Loucy (cell line): Measurements from ENCODE around the gene BORCS6.

ENCODE experiments used
- H2AFZ ChIP-seq: fragments of 200-600 bp; sonication (generic); 2 replicates; pipeline ENCODE4 v1.6.0; 2016; ENCODE audit warnings: antibody characterized with exemption, mild to moderate bottlenecking, low read length, moderate library complexity
- H3F3A ChIP-seq: fragments of 200-600 bp; 2 replicates; pipeline ENCODE4 v1.6.0; 2016; ENCODE audit warnings: antibody characterized with exemption, low read depth, mild to moderate bottlenecking
- H3K27me3 ChIP-seq: fragments of 200-600 bp; sonication (generic); 2 replicates; pipeline ENCODE4 v1.6.1; 2014; ENCODE audit warnings: low read length, mild to moderate bottlenecking; ENCODE audit not compliant: insufficient read depth, poor library complexity, severe bottlenecking
- H3K36me3 ChIP-seq: fragments of 200-600 bp; sonication (generic); 2 replicates; pipeline ENCODE4 v1.6.1; 2016; ENCODE audit warnings: low read length; ENCODE audit not compliant: insufficient read depth
- H3K4me1 ChIP-seq: fragments of 200-600 bp; sonication (generic); 2 replicates; pipeline ENCODE4 v1.5.1; 2014; ENCODE audit warnings: low read length, mild to moderate bottlenecking; ENCODE audit not compliant: insufficient read depth, poor library complexity, severe bottlenecking
- H3K4me2 ChIP-seq: fragments of 200-600 bp; sonication (generic); 2 replicates; pipeline ENCODE4 v1.6.0; 2014; ENCODE audit warnings: antibody characterized with exemption, low read length, low read depth, mild to moderate bottlenecking; ENCODE audit not compliant: poor library complexity, severe bottlenecking
- H3K4me3 ChIP-seq: fragments of 200-600 bp; sonication (generic); 2 replicates; pipeline ENCODE4 v1.5.1; 2014; ENCODE audit warnings: low read length, mild to moderate bottlenecking, mixed read lengths; ENCODE audit not compliant: poor library complexity, severe bottlenecking
- H3K79me2 ChIP-seq: fragments of 200-600 bp; sonication (generic); 2 replicates; pipeline ENCODE4 v1.6.1; 2014; ENCODE audit warnings: low read length; ENCODE audit not compliant: insufficient read depth
- H3K9ac ChIP-seq: fragments of 200-600 bp; sonication (generic); 2 replicates; pipeline ENCODE4 v1.6.0; 2014; ENCODE audit warnings: mild to moderate bottlenecking, low read depth, low read length, moderate library complexity; ENCODE audit not compliant: poor library complexity, severe bottlenecking
- H3K9me2 ChIP-seq: fragments of 200-600 bp; sonication (generic); replicated peaks from 2 replicates; pipeline ENCODE4 v1.6.1; 2016; ENCODE audit warnings: low read depth, low read length, mixed read lengths
- H3K9me3 ChIP-seq: fragments of 200-600 bp; sonication (generic); 2 replicates; pipeline ENCODE4 v1.6.1; 2014; ENCODE audit warnings: mild to moderate bottlenecking, antibody characterized with exemption, low read length, low read depth; ENCODE audit not compliant: insufficient read depth
- H4K20me1 ChIP-seq: fragments of 200-600 bp; sonication (generic); 2 replicates; pipeline ENCODE4 v1.6.0; 2014; ENCODE audit warnings: antibody characterized with exemption, low read length, mild to moderate bottlenecking; ENCODE audit not compliant: insufficient read depth, poor library complexity, severe bottlenecking
- CTCF ChIP-seq: fragments of 200-600 bp; sonication (generic); conservative IDR thresholded peaks from 2 replicates; pipeline ENCODE4 v1.5.1; 2014; ENCODE audit warnings: mild to moderate bottlenecking, antibody characterized with exemption, low read length
- EZH2phosphoT487 ChIP-seq: fragments of 200-600 bp; IDR thresholded peaks from 2 replicates; pipeline ENCODE4 v1.6.1; 2018; ENCODE audit warnings: antibody characterized with exemption, mild to moderate bottlenecking, moderate library complexity, borderline replicate concordance

The BORCS6 gene

GRCh38 chr17:8224891-8225812, 35.2 kb upstream of the BORCS6 start:
- Histone ChIP-seq H3K9me3 (no peaks in the 10 kb centered on the region), H4K20me1 (no peaks in the 10 kb centered on the region), H3K4me2 (no peak overlapping the region), H3K27me3 (no peaks in the 10 kb centered on the region), H3F3A (peaks cover 16% of the 10 kb centered on the region), H2AFZ (no peak overlapping the region), H3K9ac (no peak overlapping the region), H3K79me2 (no peaks in the 10 kb centered on the region), H3K36me3 (peaks cover 31% of the 10 kb centered on the region; the same call in 1 of the 2 replicates), H3K4me1 (peaks cover 8% of the 10 kb centered on the region), H3K9me2 (no peaks in the 10 kb centered on the region), H3K4me3 (no peak overlapping the region)
- TF ChIP-seq EZH2phosphoT487 = no peak
- TF ChIP-seq CTCF = no peak

GRCh38 chr17:8223356-8224126, 33.6 kb upstream of the BORCS6 start:
- H3K9ac ChIP-seq = peak overlapping the region; percentile 98
- no peaks in the 10 kb centered on the region for H3K79me2 ChIP-seq
- peak; percentile 54 for TF ChIP-seq CTCF
- no peak for TF ChIP-seq EZH2phosphoT487
- H3K27me3 ChIP-seq = no peaks in the 10 kb centered on the region
- H3K4me2 ChIP-seq = peak overlapping the region; percentile 89
- H3K4me3 ChIP-seq = peak overlapping the region; percentile 87
- H3K36me3 ChIP-seq = peaks cover 15% of the 10 kb centered on the region; the same call in 1 of the 2 replicates
- H3K9me3 ChIP-seq = no peaks in the 10 kb centered on the region
- H3K9me2 ChIP-seq = no peaks in the 10 kb centered on the region
- H3K4me1 ChIP-seq = peaks cover 8% of the 10 kb centered on the region
- H4K20me1 ChIP-seq = no peaks in the 10 kb centered on the region
- H2AFZ ChIP-seq = peak overlapping the region; percentile 92
- peaks cover 16% of the 10 kb centered on the region for H3F3A ChIP-seq

- Histone ChIP-seq H4K20me1 (no peaks in the 10 kb centered on the region), H3F3A (peaks cover 16% of the 10 kb centered on the region), H3K4me1 (peaks cover 8% of the 10 kb centered on the region), H3K9ac (peak overlapping the region; percentile 98), H3K4me2 (peak overlapping the region; percentile 89), H3K9me3 (no peaks in the 10 kb centered on the region), H3K27me3 (no peaks in the 10 kb centered on the region), H2AFZ (peak overlapping the region; percentile 92), H3K79me2 (no peaks in the 10 kb centered on the region), H3K36me3 (peaks cover 7% of the 10 kb centered on the region; the same call in 1 of the 2 replicates), H3K4me3 (peak overlapping the region; percentile 87), H3K9me2 (no peaks in the 10 kb centered on the region)
- TF ChIP-seq EZH2phosphoT487 (no peak), CTCF (no peak)
Observed at GRCh38 chr17:8222630-8223355, 32.8 kb upstream of the BORCS6 start.
